ENCODE measurements around the gene RSPO3.

GRCh38 chr6:127173156-127173940 is 54.9 kb downstream of the RSPO3 start:
- TF ChIP-seq CTCF (IDR thresholded peaks at IDR 0.05; ENCODE audit: low read length) (no peak), EZH2 (IDR thresholded peaks at IDR 0.05; ENCODE audit: borderline replicate concordance, low read length) (no peak)
